K562 (cell line): ENCODE results near the gene EPHA1. TPM values are rescaled to one million over a fixed set of nuclear protein-coding genes. Genes with fewer than 3 reads are reported as not detected.

Source experiments
- CREB1 ChIP-seq, 2 experiments: sonication (generic) in 1 of 2; formaldehyde crosslinking in 1 of 2; IDR thresholded peaks; 2 replicates each; pipeline versions ENCODE4 v1.6.1 to v1.8.0; 2012 to 2022; ENCODE audit warnings: inconsistent platforms in 1 of 2, mild to moderate bottlenecking in 1 of 2, missing genetic modification reagents in 1 of 2, moderate library complexity in 1 of 2
- RBBP5 ChIP-seq: fragments of 200-600 bp; sonication (generic); IDR thresholded peaks from 2 replicates; pipeline ENCODE4 v1.6.1; 2012; ENCODE audit warnings: borderline replicate concordance, mild to moderate bottlenecking, low read length, control low read depth, inconsistent platforms; ENCODE audit not compliant: insufficient read depth, poor library complexity, severe bottlenecking
- polyA plus RNA-seq, 8 experiments: library from polyadenylated mRNA; depleted of rRNA in 4 of 8; stranded (reverse) in 5 of 8; unstranded in 3 of 8; fragments of >200 nt; fragmentation: Nextera tagmentation in 2 of 8; fragmentation: Illumina TruSeq in 1 of 8; extraction: Ambion mirVana in 2 of 8; extraction: Trizol in 1 of 8; gene quantifications; 2 replicates each; pipeline versions ENCODE4 v1.2.1 to v1.2.3, GENCODE V29; 2011 to 2014; ENCODE audit warnings: inconsistent platforms in 1 of 8, missing spikeins in 1 of 8
- total RNA-seq, 7 experiments: library from RNA; depleted of rRNA in 6 of 7; stranded (reverse); fragments of >200 nt in 6 of 7; fragmentation: Illumina TruSeq in 2 of 7; extraction: Trizol in 2 of 7; gene quantifications; 2 replicates each; pipeline versions ENCODE4 v1.2.1 to v1.2.3, GENCODE V29; 2011 to 2021; ENCODE audit warnings: low replicate concordance in 1 of 7
- TF ChIP-seq, protein P1 (sequence below), 2 experiments: fragments of 450-650 bp; IDR thresholded peaks; 2 replicates each; pipeline ENCODE4 v1.6.1; 2016; ENCODE audit warnings: mild to moderate bottlenecking in 2 of 2, borderline replicate concordance in 1 of 2, low read depth in 1 of 2, moderate library complexity in 1 of 2
- TF ChIP-seq, protein P2 (sequence below): fragments of 450-650 bp; IDR thresholded peaks from 2 replicates; pipeline ENCODE4 v1.6.1; 2016; ENCODE audit warnings: mild to moderate bottlenecking, moderate library complexity

EPHA1 gene
- total and polyA plus RNA-seq, 9 of the 15 experiments (the other 6 are each of a cell fraction or from before 2014, with no cell fraction given): 0.22 to 0.57 (median 0.32) TPM; not detected in 6

DNA sequence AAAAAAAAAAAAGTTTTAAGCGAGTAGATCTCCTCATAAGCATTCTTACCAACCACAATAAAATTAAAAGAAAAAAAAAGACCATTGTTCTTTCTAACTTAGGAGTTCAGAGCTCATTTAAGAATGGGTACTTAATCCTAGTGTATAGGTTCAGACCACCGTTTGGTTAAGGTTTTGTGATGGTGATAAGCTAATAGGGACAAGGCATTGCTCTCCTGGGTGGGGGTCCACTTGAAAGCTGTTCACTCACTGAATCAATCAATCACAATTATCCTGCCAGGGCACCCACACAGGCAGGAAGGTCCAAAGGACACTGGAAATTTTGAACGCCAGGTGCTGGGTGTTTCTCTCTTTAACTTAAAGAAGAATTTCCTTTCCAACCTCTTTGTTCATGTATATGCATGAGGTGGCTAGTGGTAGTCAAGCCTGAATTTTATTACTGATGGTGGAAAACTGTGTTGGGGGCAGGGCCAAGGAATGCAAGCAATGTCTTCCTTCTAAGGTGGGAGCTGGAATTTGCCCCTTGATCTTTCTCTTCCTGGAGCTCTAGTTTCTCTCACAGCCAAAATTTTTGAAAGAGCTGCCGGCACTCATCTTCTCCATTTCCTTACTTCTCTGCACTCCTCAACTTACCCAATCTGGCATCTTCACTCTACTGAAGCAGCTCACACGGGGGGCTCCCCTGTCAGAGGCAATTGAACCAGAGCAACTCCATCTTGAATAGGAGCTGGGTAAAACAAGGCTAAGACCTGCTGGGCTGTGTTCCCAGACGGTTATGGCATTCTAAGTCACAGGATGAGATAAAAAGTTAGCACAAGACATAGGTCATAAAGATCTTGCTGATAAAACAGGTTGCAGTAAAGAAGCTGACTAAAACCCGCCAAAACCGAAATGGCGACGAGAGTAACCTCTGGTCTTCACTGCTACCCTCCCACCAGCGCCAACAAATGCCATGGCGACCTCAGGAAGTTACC lies 38.7 kb downstream of the EPHA1 start (continued):
- TF ChIP-seq, protein P1, sequence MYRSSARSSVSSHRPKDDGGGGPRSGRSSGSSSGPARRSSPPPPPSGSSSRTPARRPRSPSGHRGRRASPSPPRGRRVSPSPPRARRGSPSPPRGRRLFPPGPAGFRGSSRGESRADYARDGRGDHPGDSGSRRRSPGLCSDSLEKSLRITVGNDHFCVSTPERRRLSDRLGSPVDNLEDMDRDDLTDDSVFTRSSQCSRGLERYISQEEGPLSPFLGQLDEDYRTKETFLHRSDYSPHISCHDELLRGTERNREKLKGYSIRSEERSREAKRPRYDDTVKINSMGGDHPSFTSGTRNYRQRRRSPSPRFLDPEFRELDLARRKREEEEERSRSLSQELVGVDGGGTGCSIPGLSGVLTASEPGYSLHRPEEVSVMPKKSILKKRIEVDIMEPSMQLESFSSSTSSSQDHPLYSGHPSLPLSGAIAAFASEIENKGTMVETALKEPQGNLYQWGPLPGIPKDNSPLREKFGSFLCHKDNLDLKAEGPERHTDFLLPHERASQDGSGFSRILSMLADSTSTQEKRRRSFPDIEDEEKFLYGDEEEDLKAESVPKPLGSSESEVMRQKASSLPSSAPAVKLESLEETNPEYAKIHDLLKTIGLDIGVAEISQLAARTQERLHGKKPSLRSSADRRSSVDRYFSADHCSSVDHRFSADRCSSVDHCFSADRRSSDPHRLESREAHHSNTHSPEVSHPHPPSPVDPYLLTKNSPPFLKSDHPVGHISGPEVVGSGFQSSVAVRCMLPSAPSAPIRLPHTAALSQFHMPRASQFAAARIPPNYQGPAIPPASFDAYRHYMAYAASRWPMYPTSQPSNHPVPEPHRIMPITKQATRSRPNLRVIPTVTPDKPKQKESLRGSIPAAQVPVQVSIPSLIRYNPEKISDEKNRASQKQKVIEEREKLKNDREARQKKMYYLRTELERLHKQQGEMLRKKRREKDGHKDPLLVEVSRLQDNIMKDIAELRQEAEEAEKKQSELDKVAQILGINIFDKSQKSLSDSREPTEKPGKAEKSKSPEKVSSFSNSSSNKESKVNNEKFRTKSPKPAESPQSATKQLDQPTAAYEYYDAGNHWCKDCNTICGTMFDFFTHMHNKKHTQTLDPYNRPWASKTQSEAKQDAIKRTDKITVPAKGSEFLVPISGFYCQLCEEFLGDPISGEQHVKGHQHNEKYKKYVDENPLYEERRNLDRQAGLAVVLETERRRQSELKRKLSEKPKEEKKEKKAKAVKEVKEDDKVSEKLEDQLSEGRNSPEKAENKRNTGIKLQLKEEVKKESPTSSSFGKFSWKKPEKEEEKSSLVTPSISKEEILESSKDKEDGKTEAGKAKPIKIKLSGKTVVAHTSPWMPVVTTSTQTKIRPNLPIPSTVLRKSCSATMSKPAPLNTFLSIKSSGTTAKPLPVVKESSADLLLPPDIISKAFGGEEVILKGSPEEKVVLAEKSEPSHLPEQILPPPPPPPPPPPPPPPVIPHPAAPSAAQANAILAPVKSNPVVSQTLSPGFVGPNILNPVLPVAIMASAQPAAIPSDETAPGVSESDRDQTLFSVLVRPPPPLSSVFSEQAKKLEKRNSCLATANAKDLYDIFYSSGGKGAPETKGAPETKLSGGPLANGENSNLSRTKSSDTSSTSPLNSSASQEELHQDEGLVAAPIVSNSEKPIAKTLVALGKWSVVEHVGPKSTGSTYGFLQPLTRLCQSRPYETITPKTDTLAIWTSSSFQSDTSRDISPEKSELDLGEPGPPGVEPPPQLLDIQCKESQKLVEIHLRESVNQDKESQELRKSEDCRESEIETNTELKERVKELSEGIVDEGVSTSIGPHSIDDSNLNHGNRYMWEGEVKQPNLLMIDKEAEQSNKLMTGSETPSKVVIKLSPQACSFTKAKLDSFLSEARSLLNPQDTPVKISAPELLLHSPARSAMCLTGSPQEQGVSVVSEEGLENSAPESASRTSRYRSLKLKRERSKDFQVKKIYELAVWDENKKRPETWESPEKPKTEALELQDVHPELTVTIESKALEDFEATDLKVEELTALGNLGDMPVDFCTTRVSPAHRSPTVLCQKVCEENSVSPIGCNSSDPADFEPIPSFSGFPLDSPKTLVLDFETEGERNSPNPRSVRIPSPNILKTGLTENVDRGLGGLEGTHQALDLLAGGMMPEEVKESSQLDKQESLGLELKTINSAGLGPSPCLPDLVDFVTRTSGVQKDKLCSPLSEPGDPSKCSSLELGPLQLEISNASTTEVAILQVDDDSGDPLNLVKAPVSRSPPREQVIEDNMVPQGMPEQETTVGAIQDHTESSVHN (IDR thresholded peaks at IDR 0.05; ENCODE audit: borderline replicate concordance in 1 of 2, low read depth in 1 of 2): no peak
- no peak for TF ChIP-seq CREB1 (IDR thresholded peaks at IDR 0.05)
- TF ChIP-seq CREB1 (CRISPR knock-in tag; IDR thresholded peaks at IDR 0.05): no peak
- TF ChIP-seq, protein P2, sequence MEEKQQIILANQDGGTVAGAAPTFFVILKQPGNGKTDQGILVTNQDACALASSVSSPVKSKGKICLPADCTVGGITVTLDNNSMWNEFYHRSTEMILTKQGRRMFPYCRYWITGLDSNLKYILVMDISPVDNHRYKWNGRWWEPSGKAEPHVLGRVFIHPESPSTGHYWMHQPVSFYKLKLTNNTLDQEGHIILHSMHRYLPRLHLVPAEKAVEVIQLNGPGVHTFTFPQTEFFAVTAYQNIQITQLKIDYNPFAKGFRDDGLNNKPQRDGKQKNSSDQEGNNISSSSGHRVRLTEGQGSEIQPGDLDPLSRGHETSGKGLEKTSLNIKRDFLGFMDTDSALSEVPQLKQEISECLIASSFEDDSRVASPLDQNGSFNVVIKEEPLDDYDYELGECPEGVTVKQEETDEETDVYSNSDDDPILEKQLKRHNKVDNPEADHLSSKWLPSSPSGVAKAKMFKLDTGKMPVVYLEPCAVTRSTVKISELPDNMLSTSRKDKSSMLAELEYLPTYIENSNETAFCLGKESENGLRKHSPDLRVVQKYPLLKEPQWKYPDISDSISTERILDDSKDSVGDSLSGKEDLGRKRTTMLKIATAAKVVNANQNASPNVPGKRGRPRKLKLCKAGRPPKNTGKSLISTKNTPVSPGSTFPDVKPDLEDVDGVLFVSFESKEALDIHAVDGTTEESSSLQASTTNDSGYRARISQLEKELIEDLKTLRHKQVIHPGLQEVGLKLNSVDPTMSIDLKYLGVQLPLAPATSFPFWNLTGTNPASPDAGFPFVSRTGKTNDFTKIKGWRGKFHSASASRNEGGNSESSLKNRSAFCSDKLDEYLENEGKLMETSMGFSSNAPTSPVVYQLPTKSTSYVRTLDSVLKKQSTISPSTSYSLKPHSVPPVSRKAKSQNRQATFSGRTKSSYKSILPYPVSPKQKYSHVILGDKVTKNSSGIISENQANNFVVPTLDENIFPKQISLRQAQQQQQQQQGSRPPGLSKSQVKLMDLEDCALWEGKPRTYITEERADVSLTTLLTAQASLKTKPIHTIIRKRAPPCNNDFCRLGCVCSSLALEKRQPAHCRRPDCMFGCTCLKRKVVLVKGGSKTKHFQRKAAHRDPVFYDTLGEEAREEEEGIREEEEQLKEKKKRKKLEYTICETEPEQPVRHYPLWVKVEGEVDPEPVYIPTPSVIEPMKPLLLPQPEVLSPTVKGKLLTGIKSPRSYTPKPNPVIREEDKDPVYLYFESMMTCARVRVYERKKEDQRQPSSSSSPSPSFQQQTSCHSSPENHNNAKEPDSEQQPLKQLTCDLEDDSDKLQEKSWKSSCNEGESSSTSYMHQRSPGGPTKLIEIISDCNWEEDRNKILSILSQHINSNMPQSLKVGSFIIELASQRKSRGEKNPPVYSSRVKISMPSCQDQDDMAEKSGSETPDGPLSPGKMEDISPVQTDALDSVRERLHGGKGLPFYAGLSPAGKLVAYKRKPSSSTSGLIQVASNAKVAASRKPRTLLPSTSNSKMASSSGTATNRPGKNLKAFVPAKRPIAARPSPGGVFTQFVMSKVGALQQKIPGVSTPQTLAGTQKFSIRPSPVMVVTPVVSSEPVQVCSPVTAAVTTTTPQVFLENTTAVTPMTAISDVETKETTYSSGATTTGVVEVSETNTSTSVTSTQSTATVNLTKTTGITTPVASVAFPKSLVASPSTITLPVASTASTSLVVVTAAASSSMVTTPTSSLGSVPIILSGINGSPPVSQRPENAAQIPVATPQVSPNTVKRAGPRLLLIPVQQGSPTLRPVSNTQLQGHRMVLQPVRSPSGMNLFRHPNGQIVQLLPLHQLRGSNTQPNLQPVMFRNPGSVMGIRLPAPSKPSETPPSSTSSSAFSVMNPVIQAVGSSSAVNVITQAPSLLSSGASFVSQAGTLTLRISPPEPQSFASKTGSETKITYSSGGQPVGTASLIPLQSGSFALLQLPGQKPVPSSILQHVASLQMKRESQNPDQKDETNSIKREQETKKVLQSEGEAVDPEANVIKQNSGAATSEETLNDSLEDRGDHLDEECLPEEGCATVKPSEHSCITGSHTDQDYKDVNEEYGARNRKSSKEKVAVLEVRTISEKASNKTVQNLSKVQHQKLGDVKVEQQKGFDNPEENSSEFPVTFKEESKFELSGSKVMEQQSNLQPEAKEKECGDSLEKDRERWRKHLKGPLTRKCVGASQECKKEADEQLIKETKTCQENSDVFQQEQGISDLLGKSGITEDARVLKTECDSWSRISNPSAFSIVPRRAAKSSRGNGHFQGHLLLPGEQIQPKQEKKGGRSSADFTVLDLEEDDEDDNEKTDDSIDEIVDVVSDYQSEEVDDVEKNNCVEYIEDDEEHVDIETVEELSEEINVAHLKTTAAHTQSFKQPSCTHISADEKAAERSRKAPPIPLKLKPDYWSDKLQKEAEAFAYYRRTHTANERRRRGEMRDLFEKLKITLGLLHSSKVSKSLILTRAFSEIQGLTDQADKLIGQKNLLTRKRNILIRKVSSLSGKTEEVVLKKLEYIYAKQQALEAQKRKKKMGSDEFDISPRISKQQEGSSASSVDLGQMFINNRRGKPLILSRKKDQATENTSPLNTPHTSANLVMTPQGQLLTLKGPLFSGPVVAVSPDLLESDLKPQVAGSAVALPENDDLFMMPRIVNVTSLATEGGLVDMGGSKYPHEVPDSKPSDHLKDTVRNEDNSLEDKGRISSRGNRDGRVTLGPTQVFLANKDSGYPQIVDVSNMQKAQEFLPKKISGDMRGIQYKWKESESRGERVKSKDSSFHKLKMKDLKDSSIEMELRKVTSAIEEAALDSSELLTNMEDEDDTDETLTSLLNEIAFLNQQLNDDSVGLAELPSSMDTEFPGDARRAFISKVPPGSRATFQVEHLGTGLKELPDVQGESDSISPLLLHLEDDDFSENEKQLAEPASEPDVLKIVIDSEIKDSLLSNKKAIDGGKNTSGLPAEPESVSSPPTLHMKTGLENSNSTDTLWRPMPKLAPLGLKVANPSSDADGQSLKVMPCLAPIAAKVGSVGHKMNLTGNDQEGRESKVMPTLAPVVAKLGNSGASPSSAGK: no peak
- TF ChIP-seq RBBP5: no peak
